ENCODE data around the gene RABAC1. TPM values are rescaled to one million over a fixed set of nuclear protein-coding genes. Genes with fewer than 3 reads are reported as not detected.

Gene RABAC1
- total RNA-seq, 1 experiment from 2014 or later, result 64.4 TPM

GRCh38 chr19:41935760-41936415 lies 23.2 kb downstream of the RABAC1 start:
- intact Hi-C loops (cut with micrococcal nuclease; ENCODE audit: unreplicated experiment), result loop anchor here (1.0 to 2.0 kb wide), 3 partner anchors 15 to 63 kb away; no protein-coding TSS in a partner anchor

DNA sequence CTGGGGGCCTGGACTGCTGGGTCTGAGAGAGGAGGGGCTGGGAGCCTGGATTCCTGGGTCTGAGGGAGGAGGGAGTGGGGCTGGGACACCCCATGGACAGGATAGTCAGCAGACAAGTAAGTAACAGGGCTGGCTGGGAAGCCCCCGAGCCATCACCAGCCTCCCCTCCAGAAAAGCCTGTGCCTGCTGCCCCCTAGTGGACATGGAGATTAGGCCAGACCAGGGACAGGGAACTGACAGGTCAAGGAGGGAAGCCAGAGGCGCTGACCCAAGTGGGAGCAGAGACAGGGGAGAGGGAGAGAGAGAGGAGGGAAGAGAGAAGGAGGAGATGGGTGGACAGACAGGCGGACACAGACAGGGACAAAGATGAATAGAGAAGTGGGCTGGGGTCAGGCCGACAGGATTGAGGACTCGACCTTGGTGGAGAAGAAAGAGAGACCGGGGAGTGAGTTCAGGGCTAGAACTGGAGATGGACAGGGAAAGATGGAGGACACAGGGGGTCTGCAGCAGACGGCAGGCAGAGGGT lies 24.2 kb downstream of the RABAC1 start:
- Mint-ChIP-seq H3K4me3 (ENCODE audit: unreplicated experiment) (no peak overlapping the region), H3K4me1 (ENCODE audit: low read depth, unreplicated experiment) (peaks cover 23% of the 10 kb centered on the region), H3K27ac (ENCODE audit: unreplicated experiment) (no peak overlapping the region), H3K9me3 (ENCODE audit: unreplicated experiment) (no peaks in the 10 kb centered on the region), H3K36me3 (ENCODE audit: insufficient read depth, unreplicated experiment) (no peaks in the 10 kb centered on the region), H3K27me3 (ENCODE audit: insufficient read depth, unreplicated experiment) (peaks cover 10% of the 10 kb centered on the region)
- ChIA-PET POLR2A (no interaction called here), CTCF (interaction anchor here (0.6 to 1.4 kb wide), 4 partner anchors 38 to 571 kb away, joined by 3 to 5 read pairs (median 4); no protein-coding TSS in a partner anchor)
- Histone ChIP-seq H3K36me3 (ENCODE audit: control insufficient read depth, insufficient read depth, low read length) (no peaks in the 10 kb centered on the region), H3K27me3 (replicated peaks; ENCODE audit: control insufficient read depth, insufficient read depth, low read length) (no peaks in the 10 kb centered on the region), H3K4me1 (peaks cover 16% of the 10 kb centered on the region), H3K4me3 (ENCODE audit: low read depth, low read length) (no peak overlapping the region), H3K9me3 (no peaks in the 10 kb centered on the region)
- peak; percentile 88 to 93 for TF ChIP-seq CTCF (IDR thresholded peaks at IDR 0.05; ENCODE audit: insufficient read depth in 1 of 2, low read depth in 1 of 2, low read length in 1 of 2, severe bottlenecking in 1 of 2, unreplicated experiment in 1 of 2)
- peak; percentile 87 to 90 for DNase-seq
- no TSS peak for BruUV-seq (replicated peaks)
- intact Hi-C loops (cut with micrococcal nuclease; ENCODE audit: unreplicated experiment), result loop anchor here (1.0 to 2.0 kb wide), 3 partner anchors 16 to 62 kb away; no protein-coding TSS in a partner anchor

More at GRCh38 chr19:41935760-41936415, 23.2 kb downstream of the RABAC1 start:
- no peak overlapping the region for H3K4me3 ChIP-seq (ENCODE audit: low read depth, low read length)
- peaks cover 23% of the 10 kb centered on the region for H3K4me1 Mint-ChIP-seq (ENCODE audit: low read depth, unreplicated experiment)
- ChIA-PET POLR2A (no interaction called here), CTCF (interaction anchor here (1.4 kb wide), 1 partner anchor 48 kb away, joined by 4 read pairs; no protein-coding TSS in a partner anchor)
- H3K9me3 Mint-ChIP-seq (ENCODE audit: unreplicated experiment), result no peaks in the 10 kb centered on the region
- H3K27ac Mint-ChIP-seq (ENCODE audit: unreplicated experiment), result no peak overlapping the region
- no peaks in the 10 kb centered on the region for H3K36me3 ChIP-seq (ENCODE audit: control insufficient read depth, insufficient read depth, low read length)
- no peaks in the 10 kb centered on the region for H3K27me3 ChIP-seq (replicated peaks; ENCODE audit: control insufficient read depth, insufficient read depth, low read length)
- H3K4me1 ChIP-seq, result peaks cover 6% of the 10 kb centered on the region
- H3K36me3 Mint-ChIP-seq (ENCODE audit: insufficient read depth, unreplicated experiment), result no peaks in the 10 kb centered on the region
- no peaks in the 10 kb centered on the region for H3K9me3 ChIP-seq
- H3K27me3 Mint-ChIP-seq (ENCODE audit: insufficient read depth, unreplicated experiment), result peaks cover 10% of the 10 kb centered on the region
- DNase-seq, result no peak
- TF ChIP-seq CTCF (IDR thresholded peaks at IDR 0.05; ENCODE audit: insufficient read depth in 1 of 2, low read depth in 1 of 2, low read length in 1 of 2, severe bottlenecking in 1 of 2, unreplicated experiment in 1 of 2), result no peak
- no peak overlapping the region for H3K4me3 Mint-ChIP-seq (ENCODE audit: unreplicated experiment)
- BruUV-seq (replicated peaks), result no TSS peak

DNA sequence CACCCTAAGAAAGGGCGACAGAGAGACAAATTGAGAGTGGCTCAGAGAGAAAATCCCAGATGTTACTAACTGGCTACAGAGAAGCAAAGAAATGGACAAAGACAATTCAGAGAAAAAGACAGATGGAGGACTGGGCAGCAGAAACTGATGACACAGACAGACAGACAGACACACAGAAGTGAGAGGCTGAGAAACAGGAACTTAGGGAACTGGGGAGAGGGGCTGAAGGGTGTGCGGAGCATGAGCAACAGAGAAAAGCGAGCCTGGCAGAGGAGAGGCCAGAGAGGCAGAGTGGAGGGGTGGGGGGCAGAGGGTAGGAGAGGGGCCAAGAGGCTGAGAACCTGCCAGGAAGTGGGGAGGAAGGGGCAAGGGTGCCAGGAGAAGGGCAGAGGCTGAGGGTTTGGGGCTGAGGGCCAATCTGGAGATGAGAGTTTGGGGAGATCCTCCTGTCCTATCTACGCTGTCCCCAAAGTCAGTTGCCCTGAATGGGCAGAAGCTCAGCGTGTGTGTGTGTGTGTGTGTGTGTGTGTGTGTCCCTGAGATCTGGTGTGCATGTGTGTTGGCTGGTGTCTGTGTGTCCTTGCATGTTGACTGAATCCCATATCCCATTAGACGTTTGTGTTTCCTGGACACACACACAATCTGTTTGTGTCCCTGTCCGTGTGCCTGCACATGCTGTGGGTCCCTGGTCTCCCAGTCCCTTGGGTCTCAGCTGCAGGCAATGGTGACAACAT lies 25.3 kb downstream of the RABAC1 start:
- H3K9me3 ChIP-seq, result no peaks in the 10 kb centered on the region
- Mint-ChIP-seq H3K27ac (ENCODE audit: unreplicated experiment) (no peak overlapping the region), H3K9me3 (ENCODE audit: unreplicated experiment) (no peaks in the 10 kb centered on the region), H3K4me3 (ENCODE audit: unreplicated experiment) (no peak overlapping the region), H3K27me3 (ENCODE audit: insufficient read depth, unreplicated experiment) (peaks cover 13% of the 10 kb centered on the region), H3K36me3 (ENCODE audit: insufficient read depth, unreplicated experiment) (no peaks in the 10 kb centered on the region), H3K4me1 (ENCODE audit: low read depth, unreplicated experiment) (peaks cover 29% of the 10 kb centered on the region)
- no peak overlapping the region for H3K4me3 ChIP-seq (ENCODE audit: low read depth, low read length)
- no peaks in the 10 kb centered on the region for H3K27me3 ChIP-seq (replicated peaks; ENCODE audit: control insufficient read depth, insufficient read depth, low read length)
- no peak for DNase-seq
- no peak for TF ChIP-seq CTCF (IDR thresholded peaks at IDR 0.05; ENCODE audit: insufficient read depth in 1 of 2, low read depth in 1 of 2, low read length in 1 of 2, severe bottlenecking in 1 of 2, unreplicated experiment in 1 of 2)
- BruUV-seq (replicated peaks), result no TSS peak
- ChIA-PET CTCF (interaction anchor here (0.6 to 0.9 kb wide), 4 partner anchors 36 to 572 kb away, joined by 3 to 5 read pairs (median 4); no protein-coding TSS in a partner anchor), POLR2A (no interaction called here)
- peaks cover 25% of the 10 kb centered on the region for H3K4me1 ChIP-seq
- H3K36me3 ChIP-seq (ENCODE audit: control insufficient read depth, insufficient read depth, low read length), result no peaks in the 10 kb centered on the region
- intact Hi-C loops (cut with micrococcal nuclease; ENCODE audit: unreplicated experiment), result loop anchor here (2.0 kb wide), 1 partner anchor 49 kb away; no protein-coding TSS in a partner anchor

All from Caco-2 (cell line).